OCI-LY7 (cell line): ENCODE results near the gene TJP1. TPM values are rescaled to one million over a fixed set of nuclear protein-coding genes. Genes with fewer than 3 reads are reported as not detected.

ENCODE experiments used
- BruUV-seq: library from RNA; stranded (reverse); fragments of 400-500 nt; replicated peaks from 2 replicates; lab custom pipeline; 2021; lab: Mats Ljungman, UMichigan
- CTCF ChIA-PET: fragments of 300-600 bp; sonication (Branson Sonifier 250); formaldehyde crosslinking; loops from one replicate; lab custom pipeline; 2022; ENCODE audit warnings: antibody characterized with exemption; ENCODE audit not compliant: unreplicated experiment; lab: Charles Lee
- POLR2A ChIA-PET: fragments of 300-600 bp; sonication (Branson Sonifier 250); formaldehyde crosslinking; loops from one replicate; lab custom pipeline; 2022; ENCODE audit warnings: antibody characterized with exemption; lab: Charles Lee
- DNase-seq: peaks from one replicate; pipeline ENCODE4 v3.0.0-alpha.2; 2015; ENCODE audit warnings: low spot score
- H2AFZ ChIP-seq: fragments of 200-600 bp; sonication (generic), shearing (Covaris generic); 2 replicates; pipeline ENCODE4 v1.6.1; 2014; ENCODE audit warnings: mild to moderate bottlenecking, antibody characterized with exemption, low read length, moderate library complexity
- H3K27ac ChIP-seq: fragments of 200-600 bp; sonication (generic); 2 replicates; pipeline ENCODE4 v1.5.1; 2014; ENCODE audit warnings: mixed run types, low read depth, mild to moderate bottlenecking, moderate library complexity, low read length, inconsistent platforms; ENCODE audit not compliant: poor library complexity, severe bottlenecking
- H3K36me3 ChIP-seq: fragments of 200-600 bp; sonication (generic); 2 replicates; pipeline ENCODE4 v1.6.1; 2014; ENCODE audit warnings: mild to moderate bottlenecking, antibody characterized with exemption, low read length, moderate library complexity, mixed read lengths; ENCODE audit not compliant: insufficient read depth
- H3K4me1 ChIP-seq: fragments of 200-600 bp; sonication (generic); 2 replicates; pipeline ENCODE4 v1.5.1; 2014; ENCODE audit warnings: mild to moderate bottlenecking, low read length; ENCODE audit not compliant: insufficient read depth, poor library complexity, severe bottlenecking
- H3K4me2 ChIP-seq: fragments of 200-600 bp; sonication (generic); 2 replicates; pipeline ENCODE4 v1.6.1; 2014; ENCODE audit warnings: mild to moderate bottlenecking, low read length
- H3K4me3 ChIP-seq: fragments of 200-600 bp; sonication (generic); 2 replicates; pipeline ENCODE4 v1.5.1; 2014; ENCODE audit warnings: mild to moderate bottlenecking, low read depth, low read length; ENCODE audit not compliant: poor library complexity, severe bottlenecking
- H3K79me2 ChIP-seq: fragments of 200-600 bp; sonication (generic); 2 replicates; pipeline ENCODE4 v1.6.1; 2016; ENCODE audit warnings: low read depth, mild to moderate bottlenecking, low read length, moderate library complexity, mixed read lengths; ENCODE audit not compliant: insufficient read depth
- H3K9me2 ChIP-seq: fragments of 200-600 bp; sonication (generic); 2 replicates; pipeline ENCODE4 v1.6.1; 2016; ENCODE audit warnings: mild to moderate bottlenecking, low read length, mixed read lengths; ENCODE audit not compliant: insufficient read depth
- H3K9me3 ChIP-seq: fragments of 200-600 bp; sonication (generic); 2 replicates; pipeline ENCODE4 v1.6.1; 2014; ENCODE audit warnings: mild to moderate bottlenecking, mixed run types, low read length, mixed read lengths
- H4K20me1 ChIP-seq: fragments of 200-600 bp; sonication (generic); 2 replicates; pipeline ENCODE4 v1.6.1; 2014; ENCODE audit warnings: mild to moderate bottlenecking, antibody characterized with exemption, low read length, moderate library complexity, mixed read lengths; ENCODE audit not compliant: insufficient read depth
- CTCF ChIP-seq: fragments of 200-600 bp; sonication (generic); conservative IDR thresholded peaks from 2 replicates; pipeline ENCODE4 v1.5.1; 2014; ENCODE audit warnings: mild to moderate bottlenecking, antibody characterized with exemption, low read length, moderate library complexity, mixed read lengths
- EZH2phosphoT487 ChIP-seq: fragments of 200-600 bp; sonication (generic); IDR thresholded peaks from 2 replicates; pipeline ENCODE4 v1.6.1; 2018; ENCODE audit warnings: low read depth, borderline replicate concordance, mild to moderate bottlenecking, mixed run types, antibody characterized with exemption, low read length, moderate library complexity, mixed read lengths
- intact Hi-C: fragments of 100-400 bp; cut with micrococcal nuclease; formaldehyde crosslinking; loops from one replicate; pipeline ENCODE4 v1.10.0; 2022; ENCODE audit not compliant: unreplicated experiment
- total RNA-seq, 2 experiments: library from RNA; depleted of rRNA in 1 of 2; stranded (reverse); fragments of >200 nt in 1 of 2; shearing (Covaris generic) in 1 of 2; gene quantifications; 2 replicates each; pipeline ENCODE4 v1.2.3, GENCODE V29; 2014 to 2022

TJP1 gene
- total RNA-seq, 2 experiments from 2014 or later = 0.19 to 0.32 TPM

GRCh38 chr15:29678504-29679034, 143.7 kb downstream of the TJP1 start:
- POLR2A ChIA-PET = no interaction called here
- H3K27ac ChIP-seq = no peak overlapping the region
- intact Hi-C loops = no loop called here

GRCh38 chr15:29677871-29678461, 144.3 kb downstream of the TJP1 start:
- no peak for TF ChIP-seq CTCF
- TF ChIP-seq EZH2phosphoT487 = no peak
- intact Hi-C loops = no loop called here
- H3K9me2 ChIP-seq = no peaks in the 10 kb centered on the region
- H2AFZ ChIP-seq = no peak overlapping the region
- H3K4me1 ChIP-seq = no peaks in the 10 kb centered on the region
- no peaks in the 10 kb centered on the region for H4K20me1 ChIP-seq
- DNase-seq = no peak
- no peak overlapping the region for H3K27ac ChIP-seq
- ChIA-PET POLR2A (no interaction called here), CTCF (no interaction called here)
- H3K79me2 ChIP-seq = no peaks in the 10 kb centered on the region
- no peak overlapping the region for H3K4me2 ChIP-seq
- BruUV-seq = no TSS peak
- no peak overlapping the region for H3K4me3 ChIP-seq
- no peaks in the 10 kb centered on the region for H3K36me3 ChIP-seq
- H3K9me3 ChIP-seq = no peaks in the 10 kb centered on the region

More at GRCh38 chr15:29678504-29679034, 143.7 kb downstream of the TJP1 start:
- no peaks in the 10 kb centered on the region for H3K79me2 ChIP-seq
- no peak overlapping the region for H3K4me3 ChIP-seq
- H4K20me1 ChIP-seq = no peaks in the 10 kb centered on the region
- no peaks in the 10 kb centered on the region for H3K4me1 ChIP-seq
- no peaks in the 10 kb centered on the region for H3K9me2 ChIP-seq
- no peak for DNase-seq
- H3K36me3 ChIP-seq = no peaks in the 10 kb centered on the region
- no peak for TF ChIP-seq CTCF
- no peak for TF ChIP-seq EZH2phosphoT487
- no peaks in the 10 kb centered on the region for H3K9me3 ChIP-seq
- no TSS peak for BruUV-seq
- CTCF ChIA-PET = no interaction called here
- H3K4me2 ChIP-seq = no peak overlapping the region
- H2AFZ ChIP-seq = no peak overlapping the region

- no TSS peak for BruUV-seq
- POLR2A ChIA-PET = no interaction called here
- H3K9me3 ChIP-seq = no peaks in the 10 kb centered on the region
These were observed 144.8 kb downstream of the TJP1 start for GRCh38 chr15:29677455-29677854.

More at GRCh38 chr15:29677455-29677854, 144.8 kb downstream of the TJP1 start:
- DNase-seq = no peak
- Histone ChIP-seq H3K36me3 (no peaks in the 10 kb centered on the region), H2AFZ (no peak overlapping the region), H3K79me2 (no peaks in the 10 kb centered on the region), H4K20me1 (no peaks in the 10 kb centered on the region), H3K4me1 (no peaks in the 10 kb centered on the region), H3K9me2 (no peaks in the 10 kb centered on the region), H3K4me2 (no peak overlapping the region), H3K4me3 (no peak overlapping the region), H3K27ac (no peak overlapping the region)
- CTCF ChIA-PET = no interaction called here
- intact Hi-C loops = no loop called here
- TF ChIP-seq EZH2phosphoT487 (no peak), CTCF (no peak)
